PC-3 (cell line): ENCODE results near the gene TRIB2. TPM values are rescaled to one million over a fixed set of nuclear protein-coding genes. Genes with fewer than 3 reads are reported as not detected.

Source experiments
- ATAC-seq: fragments of 200-7000 bp; cut with Tn5 transposase; 2 replicates; pipeline ENCODE4 v1.9.1; 2020; ENCODE audit warnings: mild to moderate bottlenecking, moderate library complexity
- BruUV-seq: library from RNA; stranded (reverse); fragments of 400-500 nt; replicated peaks from 2 replicates; lab custom pipeline; 2021; lab: Mats Ljungman, UMichigan
- CTCF ChIA-PET: fragments of 300-600 bp; sonication (Branson Sonifier 250); formaldehyde crosslinking; loops from one replicate; lab custom pipeline; 2022; ENCODE audit warnings: antibody characterized with exemption; lab: Charles Lee
- POLR2A ChIA-PET: fragments of 300-600 bp; sonication (Branson Sonifier 250); formaldehyde crosslinking; loops from one replicate; lab custom pipeline; 2022; ENCODE audit warnings: antibody characterized with exemption; ENCODE audit not compliant: unreplicated experiment; lab: Charles Lee
- DNase-seq: peaks from one replicate; pipeline ENCODE4 v3.0.0-alpha.2; 2015
- H2AFZ ChIP-seq: fragments of 300-600 bp; sonication (generic); 2 replicates; pipeline ENCODE4 v1.6.0; 2016; ENCODE audit warnings: antibody characterized with exemption, low read length
- H3F3A ChIP-seq: fragments of 300-600 bp; sonication (generic); one replicate; pipeline ENCODE4 v1.6.0; 2017; ENCODE audit warnings: antibody characterized with exemption, low read length, control low read depth, mild to moderate bottlenecking; ENCODE audit not compliant: unreplicated experiment
- H3K27ac ChIP-seq: fragments of 300-600 bp; sonication (generic); 2 replicates; pipeline ENCODE4 v1.5.1; 2016; ENCODE audit warnings: mild to moderate bottlenecking, low read length
- H3K27me3 ChIP-seq: fragments of 300-600 bp; sonication (generic); 2 replicates; pipeline ENCODE4 v1.6.1; 2016; ENCODE audit warnings: low read length, mixed read lengths
- H3K36me3 ChIP-seq: fragments of 300-600 bp; sonication (generic); 2 replicates; pipeline ENCODE4 v1.6.1; 2016; ENCODE audit warnings: low read depth, mixed run types, low read length, mixed read lengths
- H3K4me1 ChIP-seq: fragments of 300-600 bp; sonication (generic); 2 replicates; pipeline ENCODE4 v1.5.1; 2016; ENCODE audit warnings: low read length; ENCODE audit not compliant: insufficient read depth
- H3K4me2 ChIP-seq: fragments of 300-600 bp; sonication (generic); 2 replicates; pipeline ENCODE4 v1.6.0; 2016; ENCODE audit warnings: low read length
- H3K4me3 ChIP-seq: fragments of 300-600 bp; sonication (generic); 2 replicates; pipeline ENCODE4 v1.5.1; 2016; ENCODE audit warnings: mild to moderate bottlenecking, low read length, mixed read lengths
- H3K79me2 ChIP-seq: fragments of 300-600 bp; sonication (generic); 2 replicates; pipeline ENCODE4 v1.6.1; 2017; ENCODE audit warnings: low read length, mixed read lengths
- H3K9ac ChIP-seq: fragments of 300-600 bp; sonication (generic); 2 replicates; pipeline ENCODE4 v1.6.0; 2016; ENCODE audit warnings: mild to moderate bottlenecking, low read length
- H3K9me2 ChIP-seq: fragments of 300-600 bp; sonication (generic); replicated peaks from 2 replicates; pipeline ENCODE4 v1.6.1; 2016; ENCODE audit warnings: mixed run types, low read length, mixed read lengths
- H3K9me3 ChIP-seq: fragments of 300-600 bp; sonication (generic); 2 replicates; pipeline ENCODE4 v1.6.1; 2016; ENCODE audit warnings: low read length, mixed read lengths
- H4K20me1 ChIP-seq: fragments of 300-600 bp; sonication (generic); 2 replicates; pipeline ENCODE4 v1.6.1; 2016; ENCODE audit warnings: low read length, mixed read lengths
- CTCF ChIP-seq: fragments of 300-600 bp; sonication (generic); conservative IDR thresholded peaks from 2 replicates; pipeline ENCODE4 v1.5.1; 2017; ENCODE audit warnings: antibody characterized with exemption, low read depth, mild to moderate bottlenecking, low read length
- EZH2 ChIP-seq: fragments of 300-600 bp; sonication (generic); IDR thresholded peaks from one replicate; pipeline ENCODE4 v1.6.1; 2017; ENCODE audit warnings: antibody characterized with exemption, mild to moderate bottlenecking, low read length; ENCODE audit not compliant: unreplicated experiment
- EZH2phosphoT487 ChIP-seq: fragments of 300-600 bp; sonication (generic); IDR thresholded peaks from 2 replicates; pipeline ENCODE4 v1.6.1; 2018; ENCODE audit warnings: mild to moderate bottlenecking, antibody characterized with exemption, low read length, borderline replicate concordance
- intact Hi-C: fragments of 100-400 bp; cut with micrococcal nuclease; formaldehyde crosslinking; loops from 2 replicates; pipeline ENCODE4 v1.9.0; 2023
- total RNA-seq: library from RNA; depleted of rRNA; stranded (reverse); fragments of >200 nt; gene quantifications from 2 replicates; pipeline ENCODE4 v1.2.3, GENCODE V29; 2014

Gene TRIB2
- total RNA-seq, 1 experiment from 2014 or later: 35.2 TPM

- no peaks in the 10 kb centered on the region for H3K9me2 ChIP-seq
- no peaks in the 10 kb centered on the region for H3F3A ChIP-seq
- ChIA-PET CTCF (no interaction called here), POLR2A (no interaction called here)
- no peak for DNase-seq
- H3K4me1 ChIP-seq: no peaks in the 10 kb centered on the region
- intact Hi-C loops: no loop called here
- H3K36me3 ChIP-seq: peaks cover 27% of the 10 kb centered on the region
- ATAC-seq: no peak
- H3K9ac ChIP-seq: no peak overlapping the region
- no peaks in the 10 kb centered on the region for H3K27me3 ChIP-seq
- H3K4me3 ChIP-seq: no peak overlapping the region
- no peaks in the 10 kb centered on the region for H3K79me2 ChIP-seq
- H4K20me1 ChIP-seq: no peaks in the 10 kb centered on the region; the same call in 1 of the 2 replicates
- no peak overlapping the region for H3K27ac ChIP-seq
- no peaks in the 10 kb centered on the region for H3K9me3 ChIP-seq
- H3K4me2 ChIP-seq: no peak overlapping the region
- no peak overlapping the region for H2AFZ ChIP-seq
- TF ChIP-seq CTCF: no peak
- BruUV-seq: no TSS peak
Measured at GRCh38 chr2:12742891-12743290, 26.2 kb downstream of the TRIB2 start.

- intact Hi-C loops: no loop called here
- no peaks in the 10 kb centered on the region for H3K9me2 ChIP-seq
- no peaks in the 10 kb centered on the region for H3K36me3 ChIP-seq
- ATAC-seq (no peak), DNase-seq (peak; percentile 3)
- H4K20me1 ChIP-seq: no peaks in the 10 kb centered on the region
- H3K79me2 ChIP-seq: no peaks in the 10 kb centered on the region
- ChIA-PET POLR2A (no interaction called here), CTCF (no interaction called here)
- BruUV-seq: no TSS peak
- no peak overlapping the region for H3K9ac ChIP-seq
- no peak overlapping the region for H2AFZ ChIP-seq
- TF ChIP-seq EZH2: no peak
- no peak for TF ChIP-seq EZH2phosphoT487
- TF ChIP-seq CTCF: no peak
- H3K4me1 ChIP-seq: no peaks in the 10 kb centered on the region
- no peaks in the 10 kb centered on the region for H3K9me3 ChIP-seq
- H3K4me2 ChIP-seq: no peak overlapping the region
- H3K27ac ChIP-seq: no peak overlapping the region
- H3K4me3 ChIP-seq: no peak overlapping the region
- no peaks in the 10 kb centered on the region for H3F3A ChIP-seq
- no peaks in the 10 kb centered on the region for H3K27me3 ChIP-seq
Measured at GRCh38 chr2:12750166-12750905, 33.6 kb downstream of the TRIB2 start.

- DNase-seq: no peak
- Histone ChIP-seq H3K4me2 (no peak overlapping the region), H3K9me3 (no peaks in the 10 kb centered on the region), H3K36me3 (no peaks in the 10 kb centered on the region), H3K79me2 (no peaks in the 10 kb centered on the region), H3K9me2 (0 out of 2 replicates have a peak, but pooled peaks cover 1% of the 10 kb centered on the region), H3K4me1 (peaks cover 10% of the 10 kb centered on the region), H3K27me3 (no peaks in the 10 kb centered on the region), H3K9ac (no peak overlapping the region), H3K4me3 (no peak overlapping the region), H3F3A (no peaks in the 10 kb centered on the region), H3K27ac (no peak overlapping the region), H4K20me1 (no peaks in the 10 kb centered on the region), H2AFZ (no peak overlapping the region)
- ChIA-PET CTCF (no interaction called here), POLR2A (no interaction called here)
- no TSS peak for BruUV-seq
- no peak for ATAC-seq
- intact Hi-C loops: no loop called here
- TF ChIP-seq CTCF (no peak), EZH2phosphoT487 (no peak), EZH2 (no peak)
Measured at GRCh38 chr2:12754643-12755042, 37.9 kb downstream of the TRIB2 start.
